Astrocyte (in vitro differentiated cells and primary cell): ENCODE results near the gene RPS6KB2. TPM values are rescaled to one million over a fixed set of nuclear protein-coding genes. Genes with fewer than 3 reads are reported as not detected.

Experiments
- DNase-seq: peaks from one replicate; pipeline ENCODE4 v3.0.0-alpha.2; 2010; ENCODE audit warnings: low read depth
- FAIRE-seq: peaks from 2 replicates; lab custom pipeline; 2011; peaks lifted over from hg19 to GRCh38; lab: Jason Lieb, UNC
- H2AFZ ChIP-seq: 2 replicates; pipeline ENCODE4 v1.6.0; 2012; ENCODE audit warnings: low read depth, low read length, inconsistent platforms
- H3K27ac ChIP-seq: 2 replicates; pipeline ENCODE4 v1.5.1; 2011; ENCODE audit warnings: low read depth, low read length, inconsistent platforms
- H3K27me3 ChIP-seq: 2 replicates; pipeline ENCODE4 v1.6.0; 2011; ENCODE audit warnings: low read length, inconsistent platforms; ENCODE audit not compliant: insufficient read depth
- H3K36me3 ChIP-seq: 2 replicates; pipeline ENCODE4 v1.5.1; 2011; ENCODE audit warnings: low read length, inconsistent platforms; ENCODE audit not compliant: insufficient read depth
- H3K4me1 ChIP-seq: 2 replicates; pipeline ENCODE4 v1.5.1; 2011; ENCODE audit warnings: low read length, inconsistent platforms; ENCODE audit not compliant: insufficient read depth
- H3K4me2 ChIP-seq: 2 replicates; pipeline ENCODE4 v1.6.0; 2012; ENCODE audit warnings: low read length, inconsistent platforms
- H3K4me3 ChIP-seq: 2 replicates; pipeline ENCODE4 v1.5.1; 2011; ENCODE audit warnings: low read depth, mild to moderate bottlenecking, low read length, inconsistent platforms; ENCODE audit not compliant: insufficient read depth
- H3K79me2 ChIP-seq: 2 replicates; pipeline ENCODE4 v1.6.0; 2012; ENCODE audit warnings: mild to moderate bottlenecking, low read length, inconsistent platforms; ENCODE audit not compliant: insufficient read depth
- H3K9ac ChIP-seq: 2 replicates; pipeline ENCODE4 v1.6.0; 2012; ENCODE audit warnings: mild to moderate bottlenecking, low read length, inconsistent platforms
- H3K9me3 ChIP-seq: 2 replicates; pipeline ENCODE4 v1.5.1; 2012; ENCODE audit warnings: low read depth, mild to moderate bottlenecking, low read length, inconsistent platforms; ENCODE audit not compliant: insufficient read depth
- H4K20me1 ChIP-seq: 2 replicates; pipeline ENCODE4 v1.6.0; 2012; ENCODE audit warnings: low read length, inconsistent platforms; ENCODE audit not compliant: insufficient read depth
- H3K27ac Mint-ChIP-seq: one replicate; pipeline ENCODE4 v1.8.0; 2021; ENCODE audit warnings: mild to moderate bottlenecking, mixed read lengths; ENCODE audit not compliant: unreplicated experiment
- H3K27me3 Mint-ChIP-seq: one replicate; pipeline ENCODE4 v1.8.0; 2021; ENCODE audit warnings: low read depth, mixed read lengths; ENCODE audit not compliant: unreplicated experiment
- H3K36me3 Mint-ChIP-seq: one replicate; pipeline ENCODE4 v1.8.0; 2021; ENCODE audit warnings: low read depth, mixed read lengths; ENCODE audit not compliant: unreplicated experiment
- H3K4me1 Mint-ChIP-seq: one replicate; pipeline ENCODE4 v1.8.0; 2021; ENCODE audit warnings: low read depth, mixed read lengths; ENCODE audit not compliant: unreplicated experiment
- H3K4me3 Mint-ChIP-seq: one replicate; pipeline ENCODE4 v1.8.0; 2021; ENCODE audit warnings: mild to moderate bottlenecking, moderate library complexity, mixed read lengths; ENCODE audit not compliant: unreplicated experiment
- H3K9me3 Mint-ChIP-seq: one replicate; pipeline ENCODE4 v1.8.0; 2021; ENCODE audit warnings: mild to moderate bottlenecking, mixed read lengths; ENCODE audit not compliant: unreplicated experiment
- EZH2 ChIP-seq: IDR thresholded peaks from 2 replicates; pipeline ENCODE4 v1.6.1; 2012; ENCODE audit warnings: mild to moderate bottlenecking, low read length, inconsistent platforms; ENCODE audit not compliant: insufficient read depth
- total RNA-seq: library from RNA; stranded (reverse); gene quantifications from 2 replicates; pipeline ENCODE4 v1.2.1, GENCODE V29; 2021
- TF ChIP-seq, protein P1 (sequence below): IDR thresholded peaks from 2 replicates; pipeline ENCODE4 v1.5.1; 2011; ENCODE audit warnings: low read depth, mild to moderate bottlenecking, inconsistent platforms, low read length, moderate library complexity; ENCODE audit not compliant: insufficient read depth

Gene RPS6KB2
- total RNA-seq, 1 donor from 2014 or later, result 52.9 TPM

DNA sequence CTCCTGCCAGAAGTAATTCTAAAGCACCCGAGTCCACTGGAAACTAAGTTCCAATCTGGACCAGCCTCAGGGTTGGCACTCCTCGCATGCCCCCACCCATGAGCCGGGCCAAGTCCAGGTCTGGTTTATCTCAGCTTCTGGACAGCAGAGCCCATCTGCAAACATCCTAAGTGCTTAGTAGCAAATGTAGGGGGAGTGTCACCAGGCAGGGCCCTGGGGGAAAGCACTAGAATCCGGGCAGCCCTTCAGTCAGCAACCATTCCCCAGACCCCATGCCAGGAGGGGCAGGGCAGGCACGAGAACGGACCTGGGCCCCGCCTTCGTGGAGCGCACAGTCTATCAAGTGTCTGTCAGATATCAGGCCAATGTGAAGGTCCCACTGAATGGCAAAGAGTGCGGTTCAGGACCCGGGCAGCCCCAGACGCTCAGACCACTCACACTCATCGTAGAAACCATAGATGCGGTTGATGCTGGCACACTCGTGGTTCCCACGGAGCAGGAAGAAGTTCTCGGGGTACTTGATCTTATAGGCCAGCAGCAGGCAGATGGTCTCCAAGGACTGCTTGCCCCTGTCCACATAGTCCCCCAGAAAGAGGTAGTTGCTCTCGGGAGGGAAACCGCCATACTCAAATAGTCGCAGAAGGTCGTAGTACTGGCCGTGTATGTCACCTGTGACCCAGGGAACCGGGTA is 27.9 kb upstream of the RPS6KB2 start:
- H3K9ac ChIP-seq, result peak overlapping the region; percentile 96
- no peaks in the 10 kb centered on the region for H3K9me3 ChIP-seq
- H3K79me2 ChIP-seq, result peaks cover 40% of the 10 kb centered on the region
- H2AFZ ChIP-seq, result no peak overlapping the region
- Mint-ChIP-seq H3K4me1 (peaks cover 10% of the 10 kb centered on the region), H3K27ac (peak overlapping the region; percentile 75), H3K9me3 (no peaks in the 10 kb centered on the region), H3K4me3 (peak overlapping the region; percentile 87), H3K27me3 (no peaks in the 10 kb centered on the region), H3K36me3 (peaks cover 18% of the 10 kb centered on the region)
- H4K20me1 ChIP-seq, result peaks cover 32% of the 10 kb centered on the region
- H3K4me2 ChIP-seq, result peak overlapping the region; percentile 98
- peak overlapping the region; percentile 89 for H3K4me3 ChIP-seq
- TF ChIP-seq, protein P1, sequence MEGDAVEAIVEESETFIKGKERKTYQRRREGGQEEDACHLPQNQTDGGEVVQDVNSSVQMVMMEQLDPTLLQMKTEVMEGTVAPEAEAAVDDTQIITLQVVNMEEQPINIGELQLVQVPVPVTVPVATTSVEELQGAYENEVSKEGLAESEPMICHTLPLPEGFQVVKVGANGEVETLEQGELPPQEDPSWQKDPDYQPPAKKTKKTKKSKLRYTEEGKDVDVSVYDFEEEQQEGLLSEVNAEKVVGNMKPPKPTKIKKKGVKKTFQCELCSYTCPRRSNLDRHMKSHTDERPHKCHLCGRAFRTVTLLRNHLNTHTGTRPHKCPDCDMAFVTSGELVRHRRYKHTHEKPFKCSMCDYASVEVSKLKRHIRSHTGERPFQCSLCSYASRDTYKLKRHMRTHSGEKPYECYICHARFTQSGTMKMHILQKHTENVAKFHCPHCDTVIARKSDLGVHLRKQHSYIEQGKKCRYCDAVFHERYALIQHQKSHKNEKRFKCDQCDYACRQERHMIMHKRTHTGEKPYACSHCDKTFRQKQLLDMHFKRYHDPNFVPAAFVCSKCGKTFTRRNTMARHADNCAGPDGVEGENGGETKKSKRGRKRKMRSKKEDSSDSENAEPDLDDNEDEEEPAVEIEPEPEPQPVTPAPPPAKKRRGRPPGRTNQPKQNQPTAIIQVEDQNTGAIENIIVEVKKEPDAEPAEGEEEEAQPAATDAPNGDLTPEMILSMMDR, result no peak
- no peak for TF ChIP-seq EZH2
- H3K4me1 ChIP-seq, result peaks cover 17% of the 10 kb centered on the region
- H3K27me3 ChIP-seq, result no peaks in the 10 kb centered on the region
- peaks cover 2% of the 10 kb centered on the region for H3K36me3 ChIP-seq
- DNase-seq, result no peak
- H3K27ac ChIP-seq, result no peak overlapping the region
- FAIRE-seq, result no peak

DNA sequence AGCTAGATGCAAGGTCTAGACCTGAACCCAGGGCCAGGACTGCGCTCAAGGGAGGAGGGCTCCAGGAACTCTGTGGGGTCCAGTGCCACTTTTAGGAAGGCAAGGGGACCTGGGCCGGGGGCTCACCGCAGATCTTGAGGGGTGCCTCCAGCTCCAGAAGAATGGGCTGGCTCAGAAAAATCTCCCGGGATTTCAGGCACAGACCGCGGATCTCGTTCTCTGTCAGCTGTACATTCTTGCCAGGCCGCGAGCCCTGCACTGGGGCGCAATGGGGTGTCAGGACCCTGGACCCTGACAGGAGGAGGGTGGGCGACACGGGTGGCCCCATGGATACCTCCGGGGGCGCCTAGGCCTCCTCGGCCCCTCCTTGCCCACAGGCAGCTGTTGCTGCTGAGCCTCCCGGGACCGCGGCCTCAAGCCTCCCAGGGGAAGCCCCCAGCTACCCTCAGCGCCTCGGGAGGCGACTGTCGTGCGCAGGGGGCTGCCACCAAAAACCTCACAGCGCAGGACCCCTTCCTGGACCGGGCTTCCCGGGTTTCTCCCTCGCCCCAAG is 27.3 kb upstream of the RPS6KB2 start:
- peaks cover 17% of the 10 kb centered on the region for H3K4me1 ChIP-seq
- peaks cover 40% of the 10 kb centered on the region for H3K79me2 ChIP-seq
- no peak overlapping the region for H3K27ac Mint-ChIP-seq
- no peak for TF ChIP-seq EZH2
- TF ChIP-seq, protein P1, result no peak
- peaks cover 32% of the 10 kb centered on the region for H4K20me1 ChIP-seq
- peaks cover 18% of the 10 kb centered on the region for H3K36me3 Mint-ChIP-seq
- H3K4me1 Mint-ChIP-seq, result peaks cover 10% of the 10 kb centered on the region
- FAIRE-seq, result no peak
- H3K27me3 ChIP-seq, result no peaks in the 10 kb centered on the region
- peak overlapping the region; percentile 81 for H3K27ac ChIP-seq
- peak overlapping the region; percentile 96 for H3K9ac ChIP-seq
- H3K4me3 Mint-ChIP-seq, result peak overlapping the region; percentile 87
- H3K9me3 ChIP-seq, result no peaks in the 10 kb centered on the region
- no peaks in the 10 kb centered on the region for H3K27me3 Mint-ChIP-seq
- peaks cover 2% of the 10 kb centered on the region for H3K36me3 ChIP-seq
- H3K9me3 Mint-ChIP-seq, result no peaks in the 10 kb centered on the region
- no peak overlapping the region for H2AFZ ChIP-seq
- peak overlapping the region; percentile 98 for H3K4me2 ChIP-seq
- no peak for DNase-seq
- H3K4me3 ChIP-seq, result peak overlapping the region; percentile 89
